ENCODE measurements around the gene ALK. TPM values are rescaled to one million over a fixed set of nuclear protein-coding genes. Genes with fewer than 3 reads are reported as not detected.

The ALK gene
- total RNA-seq, 1 experiment from 2014 or later, result 0.06 TPM

DNA sequence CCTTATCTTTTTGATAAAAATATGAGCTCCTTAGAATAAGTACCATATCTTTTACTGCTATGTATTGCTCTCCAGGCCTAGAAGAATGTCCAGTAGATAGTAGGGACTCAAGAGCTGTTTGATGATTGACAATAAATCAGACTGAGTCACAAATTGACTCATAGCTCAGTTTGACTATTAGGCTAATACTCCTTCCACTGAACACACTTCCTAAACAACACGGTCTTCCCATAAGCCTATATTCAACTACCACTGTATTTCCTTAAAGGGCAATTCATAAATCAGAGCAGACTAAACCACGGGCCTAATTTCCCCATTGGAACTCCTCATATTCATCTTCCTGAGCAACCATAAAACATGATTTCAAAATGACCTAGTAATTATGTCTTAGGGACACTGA lies 258.5 kb downstream of the ALK start:
- DNase-seq (ENCODE audit: low read depth), result no peak

DNA sequence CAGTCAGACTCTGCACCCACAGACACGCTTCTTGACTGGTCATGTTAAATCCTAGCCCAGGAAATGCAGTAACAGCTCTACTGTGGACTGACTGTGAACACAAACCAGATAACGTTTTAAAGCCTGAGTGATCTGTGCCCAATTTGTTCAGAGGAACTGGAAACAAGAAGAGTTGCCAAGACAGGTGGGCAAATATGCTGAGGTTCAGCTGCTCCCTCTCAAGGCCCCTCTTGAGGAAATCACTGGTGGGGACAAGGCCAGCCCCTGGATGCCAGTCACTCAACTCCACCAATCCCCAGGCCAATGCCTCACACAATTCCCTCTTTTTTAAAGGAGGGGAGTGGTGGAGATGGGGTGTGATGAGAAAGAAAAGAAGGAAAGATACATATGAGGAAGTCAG lies 261.2 kb downstream of the ALK start:
- DNase-seq (ENCODE audit: low read depth), result no peak

DNA sequence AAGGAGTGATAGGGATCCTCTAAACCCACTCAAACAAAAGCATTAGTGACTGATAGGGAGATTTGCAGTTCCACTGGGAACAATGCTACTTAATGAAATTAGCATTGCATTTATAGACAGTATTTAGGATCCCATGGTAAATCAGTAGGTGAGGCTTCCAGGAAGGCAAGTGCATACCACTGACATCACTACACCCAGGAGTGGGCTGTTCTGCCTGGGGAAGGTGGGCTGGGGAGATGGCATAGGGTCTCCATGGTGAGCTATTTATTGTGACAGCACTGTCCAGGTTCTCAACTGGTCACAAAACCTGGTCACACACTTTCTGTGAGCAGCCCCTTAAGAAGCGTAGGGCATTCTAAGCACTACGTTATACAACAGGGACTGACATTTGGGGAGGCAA lies 262.2 kb downstream of the ALK start:
- no peak for DNase-seq (ENCODE audit: low read depth)

DNA sequence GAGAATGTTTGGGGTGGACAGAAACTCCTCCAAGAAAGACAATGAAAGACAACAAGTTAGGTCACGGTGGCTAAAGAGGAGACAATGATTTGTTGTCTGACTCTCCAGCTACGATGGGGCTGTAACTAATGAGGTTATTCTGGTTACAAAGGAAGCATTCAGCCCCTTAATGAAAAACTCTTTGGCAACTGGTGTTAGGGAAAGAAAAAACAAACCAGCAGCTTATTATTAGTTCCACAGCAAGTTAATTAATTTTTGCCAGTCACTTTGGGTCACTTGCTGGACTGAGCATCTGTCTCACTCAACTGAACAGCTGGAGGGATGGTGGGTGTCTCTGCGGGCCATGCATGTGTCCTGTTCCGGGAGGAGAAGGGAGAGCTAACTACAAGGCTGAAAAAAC lies 263.7 kb downstream of the ALK start:
- no peak for DNase-seq (ENCODE audit: low read depth)

DNA sequence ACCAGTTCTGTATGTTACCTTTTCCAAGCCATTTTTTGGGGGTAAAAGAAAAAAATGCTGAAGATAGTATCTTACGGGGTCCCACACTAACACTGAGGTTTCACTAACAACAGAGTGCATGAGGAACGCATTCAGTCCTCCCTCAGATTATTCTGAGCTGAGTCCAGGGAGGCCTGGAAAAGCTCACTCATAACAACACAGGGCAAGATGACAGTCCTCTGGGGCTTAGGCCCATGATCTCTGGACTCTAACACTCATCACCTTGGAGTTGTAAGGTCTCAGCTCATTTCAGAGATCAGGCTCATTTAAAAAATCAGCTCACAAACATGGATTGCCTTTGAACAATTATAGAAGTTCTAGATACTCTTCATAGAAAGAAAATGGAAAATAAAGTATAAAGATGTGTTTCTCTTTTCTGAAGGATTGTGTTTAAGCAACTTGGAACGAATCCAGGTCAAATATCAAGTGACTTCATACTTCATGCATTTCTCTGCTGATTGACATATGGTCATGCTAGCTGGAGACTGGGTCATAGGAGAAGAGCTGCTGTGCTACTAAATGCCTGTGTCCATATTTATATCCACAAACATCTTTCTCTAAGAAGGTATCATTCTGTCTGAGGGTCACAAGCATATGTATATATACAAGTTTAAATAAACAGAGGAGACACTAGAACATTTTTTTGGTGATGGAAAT lies 265.8 kb downstream of the ALK start:
- DNase-seq (ENCODE audit: low read depth), result no peak

DNA sequence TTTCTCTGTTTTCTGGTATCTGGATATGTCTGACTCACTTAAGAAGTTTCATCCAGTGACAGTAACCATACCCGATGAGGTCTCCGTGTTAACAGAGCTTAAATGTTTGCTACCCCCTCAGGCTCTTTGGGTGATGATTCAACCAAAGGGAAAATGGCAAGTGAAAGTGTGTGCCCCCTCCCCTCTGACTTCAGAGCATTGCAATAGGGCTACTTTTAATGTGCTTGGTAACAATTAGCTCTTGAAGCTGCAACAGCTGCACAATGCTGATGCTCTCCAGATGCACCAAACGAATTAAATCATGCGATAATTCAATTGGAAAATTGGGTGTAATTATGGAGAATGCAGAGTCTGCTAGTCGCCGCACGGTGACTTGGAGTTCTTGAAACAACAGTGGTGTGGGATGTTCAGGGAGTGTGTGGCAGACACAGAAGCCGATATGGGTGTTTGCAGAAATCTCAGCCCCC lies 270.7 kb downstream of the ALK start:
- DNase-seq (ENCODE audit: low read depth), result no peak

DNA sequence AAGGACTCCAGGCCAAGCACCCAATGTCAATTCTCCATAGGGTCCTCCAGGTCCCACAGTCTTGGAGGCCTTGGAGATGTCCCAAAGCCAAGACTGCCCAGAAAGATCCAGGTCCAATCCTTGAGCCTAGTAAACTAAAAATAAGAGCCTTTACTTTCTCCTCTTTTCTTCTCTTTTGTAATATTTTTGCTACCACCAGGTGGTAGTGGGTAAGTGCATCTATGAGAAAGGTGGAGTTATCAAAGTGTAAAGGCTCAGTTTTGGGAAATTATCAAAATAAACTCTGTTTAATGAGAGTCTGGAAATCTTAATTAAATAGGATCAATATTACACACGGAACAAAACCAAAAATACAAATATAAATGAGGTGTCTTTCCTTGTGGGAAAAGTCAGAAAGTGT lies 276.4 kb downstream of the ALK start:
- no peak for DNase-seq (ENCODE audit: low read depth)

DNA sequence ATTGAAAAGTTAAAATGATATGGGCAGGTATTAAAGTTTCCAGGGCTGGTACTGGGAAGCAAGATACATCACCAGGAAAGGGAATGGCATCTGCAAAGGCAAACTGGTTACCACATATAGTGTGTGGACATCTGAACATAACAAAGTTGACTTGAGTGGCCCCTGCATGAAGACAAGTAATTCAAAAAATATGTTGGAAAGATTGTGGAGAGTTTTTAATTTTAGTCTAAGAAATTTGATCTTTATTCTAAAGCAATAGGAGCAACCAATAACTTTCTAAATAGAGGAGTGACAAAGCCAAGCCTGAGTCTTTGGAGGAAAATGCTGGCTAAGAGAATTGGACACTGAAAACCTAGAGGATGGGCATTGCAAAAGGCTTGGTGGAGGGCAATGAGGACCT lies 278.2 kb downstream of the ALK start:
- DNase-seq (ENCODE audit: low read depth), result no peak

DNA sequence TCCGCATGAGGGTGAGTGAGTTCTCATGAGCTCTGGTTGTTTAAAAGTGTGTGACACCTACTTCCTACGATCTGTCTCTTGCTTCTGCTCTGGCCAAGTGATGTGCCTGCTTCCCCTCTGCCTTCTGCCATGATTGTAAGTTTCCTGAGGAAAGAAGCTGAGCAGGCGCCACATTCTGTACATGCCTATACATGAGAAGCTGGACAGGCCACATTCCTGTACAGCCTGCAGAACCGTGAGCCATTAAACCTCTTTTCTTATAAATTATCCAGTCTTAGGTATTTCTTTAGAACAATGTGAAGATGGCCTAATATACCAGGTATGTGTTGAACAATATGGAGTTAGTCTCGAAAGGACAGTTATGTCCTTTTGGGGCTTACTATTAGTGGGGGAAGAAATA lies 281.0 kb downstream of the ALK start:
- no peak for DNase-seq (ENCODE audit: low read depth)

DNA sequence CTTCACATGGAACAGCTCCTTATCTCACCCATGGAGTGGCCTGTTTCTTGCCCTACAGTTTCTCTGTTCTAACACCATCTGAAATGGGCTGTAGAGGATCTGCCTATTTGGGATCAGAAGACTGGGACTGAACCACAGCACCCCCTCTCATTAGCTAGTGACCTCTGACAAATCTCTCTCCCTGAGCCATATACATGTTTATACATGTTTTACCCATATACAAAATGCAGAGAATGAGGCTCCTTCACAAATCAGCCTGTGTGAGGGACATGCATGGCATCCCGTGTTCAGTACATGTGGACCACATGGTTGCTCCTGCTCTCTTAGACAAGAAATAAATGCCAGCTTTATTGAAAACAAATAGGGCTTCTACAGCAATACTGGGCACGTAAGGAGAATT lies 282.7 kb downstream of the ALK start:
- no peak for DNase-seq (ENCODE audit: low read depth)

DNA sequence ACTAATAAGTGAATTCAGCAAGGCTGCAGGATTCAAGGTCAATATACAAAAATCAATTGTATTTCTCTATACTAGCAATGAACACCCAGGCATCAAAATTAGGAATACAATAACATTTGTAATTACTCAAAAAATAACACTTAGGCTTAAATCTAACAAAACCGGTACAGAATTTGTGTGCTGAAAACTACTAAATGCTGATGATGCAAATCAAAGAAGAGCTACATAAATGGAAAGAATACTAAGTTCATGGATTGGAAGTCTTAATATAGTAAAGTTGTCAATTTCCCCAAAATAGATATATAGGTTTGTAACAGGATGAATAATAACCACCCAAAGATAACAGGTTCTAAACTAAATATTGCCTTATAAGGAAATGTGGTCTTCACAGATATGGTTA lies 286.5 kb downstream of the ALK start:
- DNase-seq (ENCODE audit: low read depth), result no peak

DNA sequence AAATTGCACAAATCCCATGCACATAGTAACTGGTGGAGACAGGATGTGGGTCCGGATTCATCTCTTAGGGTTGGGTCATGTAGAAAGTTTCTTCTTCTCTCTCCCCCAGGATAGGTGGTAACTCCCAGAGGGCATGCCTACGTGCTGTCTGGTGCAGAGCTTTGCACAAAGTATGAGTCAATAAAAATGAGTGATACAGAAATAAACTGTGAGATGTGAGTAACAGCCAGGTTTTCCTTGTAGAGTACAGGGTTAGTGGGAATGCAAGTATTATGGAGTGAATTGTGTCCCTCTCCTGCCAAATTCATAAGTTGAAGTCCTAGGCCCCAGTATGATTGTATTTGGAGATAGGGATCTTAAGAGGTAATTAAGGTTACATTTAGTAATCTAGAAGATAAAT lies 289.4 kb downstream of the ALK start:
- DNase-seq (ENCODE audit: low read depth), result peak; percentile 90

DNA sequence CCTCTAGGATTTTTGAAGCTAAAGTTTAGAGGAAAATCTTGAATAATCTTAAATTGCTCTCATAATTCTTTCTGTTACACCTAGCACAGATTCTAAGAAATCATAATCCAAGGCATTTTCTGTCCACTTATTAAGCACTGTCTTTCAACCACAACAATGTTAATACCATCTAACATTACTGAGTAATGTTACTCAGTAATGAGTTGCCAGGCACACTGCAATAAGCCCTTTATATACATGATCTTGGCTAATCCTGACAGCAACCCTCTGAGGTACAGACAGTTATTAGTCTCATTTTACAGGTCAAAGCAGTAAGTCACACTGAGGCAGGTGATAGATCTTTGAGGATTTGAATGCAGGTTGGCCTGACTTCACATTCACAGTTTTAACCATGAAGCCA lies 291.9 kb downstream of the ALK start:
- no peak for DNase-seq (ENCODE audit: low read depth)

DNA sequence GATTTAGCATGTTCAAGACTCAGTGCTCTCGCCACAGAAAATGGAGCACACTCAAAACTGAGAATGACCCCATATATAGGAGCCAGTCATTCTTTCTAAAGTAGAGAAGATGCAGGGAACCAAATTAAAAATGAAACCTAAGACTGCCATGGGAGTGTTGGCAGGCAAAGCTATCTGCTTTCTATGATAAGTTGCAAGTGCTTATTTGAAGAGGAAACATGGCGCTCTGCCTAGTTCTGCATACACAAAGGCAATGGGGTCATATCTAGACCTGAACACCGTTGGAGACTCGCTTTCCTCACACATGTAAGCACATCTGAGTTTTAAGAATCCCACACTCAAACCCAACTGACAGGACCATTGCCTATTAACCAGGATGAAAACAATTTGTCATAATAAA lies 292.5 kb downstream of the ALK start:
- DNase-seq (ENCODE audit: low read depth), result no peak

DNA sequence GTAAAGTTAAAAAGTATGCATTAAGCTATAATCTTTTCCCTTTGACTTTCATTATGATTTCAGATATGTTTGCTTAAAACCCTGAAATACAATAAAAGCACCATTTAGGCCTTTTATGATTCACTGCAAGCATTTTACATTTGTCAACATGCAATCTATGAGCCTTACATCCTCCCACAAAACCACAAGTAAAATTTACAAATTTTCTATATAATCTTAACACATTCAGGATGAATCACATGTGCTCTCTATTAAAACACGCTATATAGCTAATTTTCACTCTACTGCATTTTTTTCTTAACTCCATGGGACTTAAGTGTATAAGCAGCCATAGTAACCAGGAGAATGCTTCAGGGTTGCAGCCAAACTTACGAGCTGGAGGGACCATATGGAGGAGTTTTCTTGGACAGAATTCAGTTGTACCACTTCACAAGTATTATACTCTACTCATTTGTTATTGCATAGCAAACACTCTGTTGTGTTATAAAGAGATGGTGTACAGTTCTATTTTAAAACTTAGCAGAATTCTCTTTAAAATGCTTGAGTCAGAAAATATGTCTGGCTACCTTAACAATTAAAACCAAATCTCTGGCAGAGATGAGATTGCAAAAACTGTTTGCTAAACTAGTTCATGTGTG lies 293.2 kb downstream of the ALK start:
- DNase-seq (ENCODE audit: low read depth), result peak; percentile 66

DNA sequence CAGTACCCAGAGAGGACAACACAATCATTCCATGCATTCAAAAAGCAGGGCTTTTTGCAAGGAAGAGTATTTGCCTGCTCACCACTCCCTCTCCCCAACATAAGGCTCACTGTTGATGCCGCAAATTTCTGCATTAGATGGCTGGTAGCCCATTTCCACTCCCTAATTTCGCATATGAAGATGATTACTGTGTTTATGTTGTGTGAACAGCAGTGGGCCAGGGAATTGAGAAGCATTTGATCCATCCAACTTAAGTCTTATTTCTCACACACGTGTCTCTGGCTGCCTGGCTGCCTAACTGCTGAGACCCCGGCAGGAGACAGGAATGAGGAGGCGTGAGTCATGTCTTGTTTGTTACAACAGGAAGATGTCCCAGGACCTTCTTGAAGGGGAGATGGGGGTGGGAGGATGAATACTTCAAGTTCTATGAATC lies 294.1 kb downstream of the ALK start:
- peak; percentile 83 for DNase-seq (ENCODE audit: low read depth)

DNA sequence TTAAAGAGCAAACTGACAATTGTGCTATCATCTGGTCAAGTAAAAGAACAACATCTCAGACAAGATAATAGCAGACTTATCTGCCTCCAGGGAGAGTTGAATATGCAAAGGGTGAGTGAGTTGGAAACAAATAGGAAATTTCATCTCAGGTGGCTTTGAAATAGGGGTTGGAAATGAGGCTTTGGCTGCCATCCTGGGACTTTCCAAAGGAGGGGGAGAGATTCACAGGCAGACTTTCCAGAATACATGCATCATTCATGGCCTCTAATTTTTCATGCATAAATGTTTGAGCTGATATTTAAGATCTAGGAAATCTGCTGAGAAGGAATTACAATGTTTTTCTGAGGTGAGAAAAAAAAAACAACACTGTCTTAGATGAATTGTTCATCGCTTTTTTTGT lies 300.5 kb downstream of the ALK start:
- no peak for DNase-seq (ENCODE audit: low read depth)

DNA sequence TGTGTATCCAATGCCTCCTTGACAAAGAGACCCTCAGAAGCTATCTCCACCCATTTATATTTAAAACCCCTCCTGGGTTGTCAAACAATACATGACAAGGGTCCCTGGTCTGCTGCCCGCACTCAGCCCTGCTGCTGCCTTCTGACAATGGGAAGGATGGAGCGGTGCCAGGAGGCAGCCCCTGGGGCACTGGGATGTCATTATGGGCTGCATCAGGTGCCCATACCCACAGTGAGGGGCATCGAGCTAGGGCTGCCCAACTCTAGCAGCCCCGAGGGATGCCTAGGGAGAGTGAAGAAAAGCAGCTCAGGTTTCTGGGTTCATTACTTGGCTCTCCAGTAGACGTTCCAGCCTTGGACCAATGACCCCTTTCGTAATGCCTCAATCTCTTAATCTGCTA lies 301.7 kb downstream of the ALK start:
- DNase-seq (ENCODE audit: low read depth), result no peak

DNA sequence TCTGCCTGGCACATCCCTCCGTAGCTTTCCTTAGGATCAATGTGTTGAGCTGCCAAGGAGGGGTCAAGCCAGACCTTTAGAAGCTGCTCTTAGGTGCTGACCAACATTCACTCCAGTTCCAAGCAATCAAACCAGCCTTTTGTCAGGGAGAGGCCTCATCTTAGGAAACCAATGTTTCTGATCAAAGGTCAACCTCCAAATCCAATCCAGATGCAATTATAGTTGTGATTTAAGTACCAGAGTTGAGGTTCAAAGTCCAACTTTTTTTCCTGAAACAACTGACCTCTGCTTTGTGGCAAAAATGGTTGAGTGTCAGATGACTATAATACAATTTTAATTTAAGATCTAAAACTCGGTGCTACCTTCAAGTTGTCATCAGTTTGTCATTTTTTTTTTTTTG lies 303.4 kb downstream of the ALK start:
- DNase-seq (ENCODE audit: low read depth), result no peak

DNA sequence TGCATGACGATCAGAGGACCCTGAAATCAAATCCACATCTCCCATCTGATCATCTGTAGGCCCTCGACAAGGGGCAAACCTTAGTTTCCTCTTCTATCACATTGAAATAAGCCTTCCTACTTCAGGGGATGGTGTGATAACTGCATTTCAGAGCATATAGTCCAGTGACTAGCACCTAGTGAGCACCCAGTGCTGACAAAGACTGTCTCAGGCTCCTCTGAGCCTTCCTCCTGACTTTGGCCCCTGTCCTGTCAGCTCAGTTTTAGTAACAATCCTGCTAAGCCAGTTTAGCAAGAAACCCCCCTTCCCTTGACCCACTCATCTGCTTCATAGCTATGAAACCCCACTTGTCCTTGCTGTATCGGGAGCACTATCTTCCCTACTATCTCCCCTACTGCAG lies 304.0 kb downstream of the ALK start:
- DNase-seq (ENCODE audit: low read depth), result no peak

DNA sequence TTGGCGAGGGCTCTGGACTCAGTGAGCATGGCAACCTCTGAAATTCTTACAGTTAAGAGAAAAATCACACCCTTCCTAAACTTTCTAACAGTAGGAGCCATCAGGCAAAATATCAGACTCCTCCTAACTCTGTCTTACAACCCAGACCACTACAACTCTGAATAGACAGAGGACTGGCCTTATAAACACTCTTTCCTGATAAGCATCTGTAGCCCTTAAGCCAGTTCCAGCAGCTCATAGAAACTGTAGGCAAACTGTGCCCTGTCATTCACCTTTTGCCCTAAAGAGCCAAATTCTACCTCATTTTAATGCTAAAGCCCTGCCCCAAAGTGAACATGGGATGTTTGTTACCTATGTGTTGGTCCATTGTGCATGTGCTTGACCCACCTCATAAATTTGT lies 304.8 kb downstream of the ALK start:
- DNase-seq (ENCODE audit: low read depth), result no peak

DNA sequence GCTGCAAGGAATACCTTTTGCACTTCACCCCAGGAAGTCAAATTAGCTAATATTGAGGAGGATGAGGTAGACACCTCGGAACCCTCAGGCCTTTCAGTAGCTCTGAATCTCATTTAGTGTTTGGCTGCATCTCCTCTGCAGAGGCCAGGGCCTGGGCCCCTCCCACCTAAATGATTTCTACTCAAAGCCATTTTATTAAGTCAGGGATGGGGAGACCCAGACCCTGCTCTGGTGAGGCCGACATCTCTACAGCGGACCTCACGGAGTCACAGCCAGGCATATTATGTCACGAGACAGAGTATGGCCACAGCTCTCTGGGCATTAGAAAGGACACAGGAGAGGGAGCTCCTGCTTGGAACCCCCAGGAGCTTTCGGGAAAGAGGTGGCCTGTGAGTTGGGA lies 305.5 kb downstream of the ALK start:
- no peak for DNase-seq (ENCODE audit: low read depth)

DNA sequence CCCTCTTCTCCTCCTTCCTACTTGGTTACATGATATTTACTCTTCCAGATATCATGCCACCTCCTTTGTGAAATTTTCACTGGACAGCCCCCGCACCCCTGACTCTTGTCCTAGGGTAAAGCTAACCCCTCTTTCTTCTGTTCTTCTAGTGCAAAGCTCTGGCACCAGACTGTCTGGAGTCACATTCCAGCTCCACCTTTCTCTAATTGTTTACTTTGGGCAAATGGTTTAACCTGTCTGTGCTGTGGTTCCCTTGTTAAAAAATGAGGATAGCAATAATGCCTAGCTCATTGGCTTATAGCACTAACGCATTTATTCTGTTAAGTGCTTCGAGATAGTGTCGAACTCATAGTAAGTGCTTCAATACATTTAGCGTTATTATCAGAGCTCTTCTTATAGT lies 306.2 kb downstream of the ALK start:
- no peak for DNase-seq (ENCODE audit: low read depth)

Measured in HT1080 (cell line).